T-helper 1 cell treated with Interleukin-12 subunit alpha and Interleukin-12 subunit beta and Interleukin-4 antibody, amounts not matched to agents 30 μg/mL and 1 μg/mL, for 36 hours (primary cell): ENCODE measurements around the gene MAGI1.

ENCODE experiments used
- H3K27ac Mint-ChIP-seq: one replicate; pipeline ENCODE4 v1.8.0; 2021; ENCODE audit warnings: mild to moderate bottlenecking, mixed read lengths
- H3K27me3 Mint-ChIP-seq: one replicate; pipeline ENCODE4 v1.8.0; 2021; ENCODE audit warnings: low read depth, mixed read lengths
- H3K36me3 Mint-ChIP-seq: one replicate; pipeline ENCODE4 v1.8.0; 2021; ENCODE audit warnings: low read depth, mixed read lengths
- H3K4me1 Mint-ChIP-seq: one replicate; pipeline ENCODE4 v1.8.0; 2021; ENCODE audit warnings: low read depth, mixed read lengths
- H3K4me3 Mint-ChIP-seq: one replicate; pipeline ENCODE4 v1.8.0; 2021; ENCODE audit warnings: mild to moderate bottlenecking, moderate library complexity, mixed read lengths
- H3K9me3 Mint-ChIP-seq: one replicate; pipeline ENCODE4 v1.8.0; 2021; ENCODE audit warnings: mixed read lengths

MAGI1 gene

DNA sequence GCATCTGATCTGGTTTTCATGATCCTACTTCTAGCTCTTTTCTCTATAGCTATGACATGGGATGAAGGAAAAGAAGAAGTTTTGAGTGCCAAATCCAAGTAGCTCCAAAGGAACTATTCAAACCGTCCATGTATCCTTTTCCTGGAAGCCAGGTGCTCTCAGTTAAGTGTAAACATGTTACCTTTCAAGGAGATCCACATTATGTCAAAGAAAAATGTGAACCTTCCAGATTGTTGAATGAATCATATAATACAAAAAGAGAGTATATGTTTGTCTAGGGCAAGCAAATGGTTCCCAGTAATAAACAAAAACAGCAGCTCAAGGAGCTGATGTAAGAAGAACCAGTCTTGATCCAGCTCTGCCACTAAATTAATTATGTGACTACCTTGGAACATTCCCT lies 534.9 kb downstream of the MAGI1 start:
- no peak overlapping the region for H3K4me3 Mint-ChIP-seq
- no peaks in the 10 kb centered on the region for H3K36me3 Mint-ChIP-seq
- no peaks in the 10 kb centered on the region for H3K4me1 Mint-ChIP-seq
- peaks cover 3% of the 10 kb centered on the region for H3K9me3 Mint-ChIP-seq
- H3K27ac Mint-ChIP-seq: no peak overlapping the region
- H3K27me3 Mint-ChIP-seq: no peaks in the 10 kb centered on the region

DNA sequence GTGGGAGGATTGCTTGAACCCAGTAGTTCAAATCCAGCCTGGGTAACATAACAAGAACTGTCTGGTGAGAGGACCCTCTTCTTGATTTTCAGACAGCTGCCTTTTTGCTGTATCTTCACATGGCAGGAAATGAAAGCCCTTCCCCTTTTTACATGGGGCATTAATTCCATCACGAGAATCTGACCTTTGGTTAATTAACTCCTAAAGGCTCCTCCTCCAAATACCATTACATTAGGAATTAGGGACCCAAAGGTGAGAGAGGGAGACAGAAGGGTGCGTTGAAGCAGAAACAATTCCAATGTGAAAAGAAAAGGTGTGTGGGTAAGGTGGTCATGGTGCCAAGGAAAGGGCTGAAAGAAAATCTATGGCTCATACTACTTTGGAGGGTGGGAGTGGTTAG lies 536.2 kb downstream of the MAGI1 start:
- Mint-ChIP-seq H3K36me3 (no peaks in the 10 kb centered on the region), H3K27ac (no peak overlapping the region), H3K4me1 (no peaks in the 10 kb centered on the region), H3K4me3 (no peak overlapping the region), H3K9me3 (peaks cover 3% of the 10 kb centered on the region), H3K27me3 (no peaks in the 10 kb centered on the region)

- Mint-ChIP-seq H3K27me3 (no peaks in the 10 kb centered on the region), H3K4me1 (no peaks in the 10 kb centered on the region), H3K27ac (no peak overlapping the region), H3K9me3 (no peaks in the 10 kb centered on the region), H3K36me3 (no peaks in the 10 kb centered on the region), H3K4me3 (no peak overlapping the region)
These were observed 538.1 kb downstream of the MAGI1 start for GRCh38 chr3:65500398-65501306.

GRCh38 chr3:65497846-65498245 lies 540.9 kb downstream of the MAGI1 start:
- H3K36me3 Mint-ChIP-seq: no peaks in the 10 kb centered on the region
- peaks cover 3% of the 10 kb centered on the region for H3K9me3 Mint-ChIP-seq
- no peak overlapping the region for H3K4me3 Mint-ChIP-seq
- H3K27ac Mint-ChIP-seq: no peak overlapping the region
- no peaks in the 10 kb centered on the region for H3K4me1 Mint-ChIP-seq
- no peaks in the 10 kb centered on the region for H3K27me3 Mint-ChIP-seq

DNA sequence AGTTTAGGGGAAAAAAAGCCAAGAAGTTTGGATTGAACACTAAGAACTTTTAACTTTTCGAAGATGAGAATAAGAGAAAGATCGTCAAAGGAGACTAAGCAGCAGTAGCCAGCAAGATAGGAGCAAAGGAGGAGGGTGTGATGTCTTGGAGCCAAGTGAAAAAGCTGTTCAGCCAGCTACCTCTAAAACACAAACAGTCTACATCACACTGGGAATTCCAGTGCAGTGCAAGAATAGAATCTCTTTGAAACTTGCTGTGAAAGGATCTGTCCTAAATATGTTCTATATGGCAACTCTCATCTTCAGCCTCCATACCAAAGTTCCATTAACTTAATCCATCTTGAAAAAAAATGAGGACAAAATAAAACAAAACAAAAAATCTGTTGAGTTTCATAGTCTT lies 541.5 kb downstream of the MAGI1 start:
- Mint-ChIP-seq H3K4me1 (no peaks in the 10 kb centered on the region), H3K9me3 (peaks cover 3% of the 10 kb centered on the region), H3K4me3 (no peak overlapping the region), H3K36me3 (no peaks in the 10 kb centered on the region), H3K27me3 (no peaks in the 10 kb centered on the region), H3K27ac (no peak overlapping the region)

DNA sequence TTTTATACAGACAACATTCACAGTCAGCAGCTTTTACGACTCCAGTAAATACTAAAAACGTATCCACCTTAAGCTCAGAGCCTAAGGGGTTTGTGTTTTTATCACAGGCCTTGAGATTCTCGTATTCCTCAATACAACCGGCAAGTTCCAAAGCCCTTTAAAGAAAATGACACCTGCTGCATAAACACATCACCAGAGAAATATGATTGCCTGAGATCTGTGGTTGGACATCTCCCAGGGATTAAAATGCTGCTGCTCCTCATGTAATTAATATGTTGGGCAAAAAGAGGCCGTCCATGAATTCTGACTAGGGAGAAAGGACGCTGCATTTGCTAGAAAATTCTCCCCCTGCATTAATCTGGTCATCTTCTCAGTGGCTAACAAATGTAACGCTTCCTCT lies 544.8 kb downstream of the MAGI1 start:
- no peak overlapping the region for H3K27ac Mint-ChIP-seq
- no peaks in the 10 kb centered on the region for H3K4me1 Mint-ChIP-seq
- H3K27me3 Mint-ChIP-seq: no peaks in the 10 kb centered on the region
- H3K4me3 Mint-ChIP-seq: no peak overlapping the region
- H3K9me3 Mint-ChIP-seq: peaks cover 3% of the 10 kb centered on the region
- H3K36me3 Mint-ChIP-seq: no peaks in the 10 kb centered on the region

GRCh38 chr3:65493371-65493882 lies 545.3 kb downstream of the MAGI1 start:
- Mint-ChIP-seq H3K4me1 (no peaks in the 10 kb centered on the region), H3K27me3 (no peaks in the 10 kb centered on the region), H3K9me3 (peaks cover 3% of the 10 kb centered on the region), H3K4me3 (no peak overlapping the region), H3K27ac (no peak overlapping the region), H3K36me3 (no peaks in the 10 kb centered on the region)

GRCh38 chr3:65492249-65492648 lies 546.5 kb downstream of the MAGI1 start:
- peaks cover 3% of the 10 kb centered on the region for H3K9me3 Mint-ChIP-seq
- no peak overlapping the region for H3K4me3 Mint-ChIP-seq
- H3K27me3 Mint-ChIP-seq: no peaks in the 10 kb centered on the region
- no peak overlapping the region for H3K27ac Mint-ChIP-seq
- no peaks in the 10 kb centered on the region for H3K4me1 Mint-ChIP-seq
- no peaks in the 10 kb centered on the region for H3K36me3 Mint-ChIP-seq

- Mint-ChIP-seq H3K4me3 (no peak overlapping the region), H3K4me1 (no peaks in the 10 kb centered on the region), H3K27ac (no peak overlapping the region), H3K36me3 (no peaks in the 10 kb centered on the region), H3K27me3 (no peaks in the 10 kb centered on the region), H3K9me3 (peaks cover 3% of the 10 kb centered on the region)
These were observed 548.6 kb downstream of the MAGI1 start for GRCh38 chr3:65490114-65490513.

GRCh38 chr3:65489253-65489652 lies 549.5 kb downstream of the MAGI1 start:
- no peak overlapping the region for H3K27ac Mint-ChIP-seq
- no peak overlapping the region for H3K4me3 Mint-ChIP-seq
- H3K36me3 Mint-ChIP-seq: no peaks in the 10 kb centered on the region
- no peaks in the 10 kb centered on the region for H3K27me3 Mint-ChIP-seq
- H3K9me3 Mint-ChIP-seq: peaks cover 3% of the 10 kb centered on the region
- no peaks in the 10 kb centered on the region for H3K4me1 Mint-ChIP-seq

DNA sequence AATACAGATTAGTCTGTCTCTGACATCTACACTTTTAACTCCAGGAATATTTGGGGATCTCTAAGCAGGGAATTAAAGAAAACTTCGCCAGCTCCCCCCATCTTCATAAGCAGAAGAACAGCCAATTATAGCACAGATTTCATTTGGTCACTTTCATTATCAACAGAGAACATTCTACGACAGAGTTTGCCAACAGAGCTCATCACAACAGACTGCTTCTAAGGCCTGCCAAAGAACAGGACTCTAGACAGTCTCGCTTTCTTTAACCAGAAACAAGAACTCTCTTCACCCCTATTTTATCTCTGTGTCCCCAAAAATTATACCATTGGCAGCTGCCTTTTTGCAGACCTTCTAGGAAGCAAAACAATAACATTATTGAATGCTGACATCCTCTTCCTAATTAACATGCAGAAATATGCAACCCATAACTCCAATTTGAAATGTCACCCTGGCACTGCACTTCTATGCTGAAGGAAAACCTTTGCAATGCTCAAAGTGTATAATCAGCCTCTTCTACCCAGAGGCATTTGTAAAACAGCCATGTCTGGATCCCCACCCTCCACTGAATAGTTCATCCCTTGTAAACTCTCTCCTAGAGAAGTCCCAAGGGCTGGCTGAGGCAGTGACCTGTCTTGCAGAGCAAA lies 552.8 kb downstream of the MAGI1 start:
- no peak overlapping the region for H3K27ac Mint-ChIP-seq
- no peak overlapping the region for H3K4me3 Mint-ChIP-seq
- H3K4me1 Mint-ChIP-seq: no peaks in the 10 kb centered on the region
- no peaks in the 10 kb centered on the region for H3K9me3 Mint-ChIP-seq
- H3K36me3 Mint-ChIP-seq: no peaks in the 10 kb centered on the region
- no peaks in the 10 kb centered on the region for H3K27me3 Mint-ChIP-seq

- Mint-ChIP-seq H3K9me3 (no peaks in the 10 kb centered on the region), H3K27ac (no peak overlapping the region), H3K4me1 (no peaks in the 10 kb centered on the region), H3K27me3 (no peaks in the 10 kb centered on the region), H3K4me3 (no peak overlapping the region), H3K36me3 (no peaks in the 10 kb centered on the region)
These were observed 553.8 kb downstream of the MAGI1 start for GRCh38 chr3:65484964-65485363.

DNA sequence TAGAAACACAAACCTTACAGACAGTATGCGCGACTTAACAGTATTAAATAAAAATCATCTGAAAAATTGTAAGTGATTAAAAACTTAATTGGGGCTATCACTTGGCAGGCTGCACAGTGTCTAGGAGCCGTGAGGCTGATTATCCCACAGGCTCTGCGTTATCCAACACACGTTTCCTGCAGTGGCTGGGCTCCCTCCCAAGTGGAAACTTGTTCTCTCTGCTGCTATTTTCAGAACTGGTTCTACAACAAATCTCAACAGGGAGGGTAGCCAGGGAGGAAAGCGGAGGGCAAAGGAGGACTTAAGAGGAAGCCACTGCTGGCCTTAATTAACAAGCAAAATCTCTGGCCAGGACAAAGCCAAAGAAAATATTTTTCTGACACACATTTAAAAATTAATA lies 555.2 kb downstream of the MAGI1 start:
- Mint-ChIP-seq H3K4me1 (no peaks in the 10 kb centered on the region), H3K36me3 (no peaks in the 10 kb centered on the region), H3K9me3 (no peaks in the 10 kb centered on the region), H3K27me3 (no peaks in the 10 kb centered on the region), H3K27ac (no peak overlapping the region), H3K4me3 (no peak overlapping the region)

DNA sequence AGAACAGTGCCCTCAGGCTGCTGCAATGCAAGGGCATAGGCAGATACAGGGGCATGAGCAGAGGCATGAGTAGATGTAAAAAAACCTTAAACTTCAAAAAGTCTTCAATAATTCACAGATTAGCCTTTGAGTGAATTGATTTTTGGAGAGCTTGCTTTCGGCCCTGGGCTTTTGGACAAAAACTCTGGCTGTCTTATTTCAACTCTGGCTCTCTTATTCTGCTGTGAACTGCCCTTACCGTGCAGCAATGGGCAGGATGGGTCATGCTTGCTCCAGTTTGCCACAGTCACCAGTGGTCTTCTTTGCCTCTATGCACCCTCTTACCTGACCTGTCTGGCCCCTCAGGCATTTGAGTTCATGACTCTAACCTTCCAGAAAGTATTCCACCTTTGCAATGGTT lies 555.7 kb downstream of the MAGI1 start:
- H3K9me3 Mint-ChIP-seq: no peaks in the 10 kb centered on the region
- no peaks in the 10 kb centered on the region for H3K36me3 Mint-ChIP-seq
- H3K27ac Mint-ChIP-seq: no peak overlapping the region
- no peaks in the 10 kb centered on the region for H3K4me1 Mint-ChIP-seq
- no peak overlapping the region for H3K4me3 Mint-ChIP-seq
- H3K27me3 Mint-ChIP-seq: no peaks in the 10 kb centered on the region

DNA sequence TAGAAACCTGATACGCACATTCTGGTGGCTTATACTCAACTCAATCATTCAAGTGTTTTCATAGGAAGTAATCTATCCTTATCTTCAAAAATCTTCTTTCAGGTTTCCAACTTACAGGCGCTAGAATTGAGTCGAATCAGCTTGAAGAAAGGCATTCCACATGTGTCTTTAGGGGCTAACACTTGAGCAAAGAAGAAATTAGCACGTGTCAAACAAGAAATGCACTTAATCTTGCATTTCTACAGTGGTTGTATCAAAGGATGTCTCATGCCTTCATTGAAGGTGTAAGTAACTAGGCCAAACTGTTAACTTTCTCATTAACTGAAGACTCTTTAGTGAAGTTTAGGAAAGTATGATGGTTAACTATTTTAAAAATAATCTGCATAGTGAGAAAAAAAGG lies 557.6 kb downstream of the MAGI1 start:
- H3K27ac Mint-ChIP-seq: no peak overlapping the region

More for the DNA sequence above, 557.6 kb downstream of the MAGI1 start:
- Mint-ChIP-seq H3K9me3 (no peaks in the 10 kb centered on the region), H3K4me1 (no peaks in the 10 kb centered on the region), H3K4me3 (no peak overlapping the region), H3K27me3 (no peaks in the 10 kb centered on the region), H3K36me3 (no peaks in the 10 kb centered on the region)
